ENCODE data around the gene GRIA4.

DNA sequence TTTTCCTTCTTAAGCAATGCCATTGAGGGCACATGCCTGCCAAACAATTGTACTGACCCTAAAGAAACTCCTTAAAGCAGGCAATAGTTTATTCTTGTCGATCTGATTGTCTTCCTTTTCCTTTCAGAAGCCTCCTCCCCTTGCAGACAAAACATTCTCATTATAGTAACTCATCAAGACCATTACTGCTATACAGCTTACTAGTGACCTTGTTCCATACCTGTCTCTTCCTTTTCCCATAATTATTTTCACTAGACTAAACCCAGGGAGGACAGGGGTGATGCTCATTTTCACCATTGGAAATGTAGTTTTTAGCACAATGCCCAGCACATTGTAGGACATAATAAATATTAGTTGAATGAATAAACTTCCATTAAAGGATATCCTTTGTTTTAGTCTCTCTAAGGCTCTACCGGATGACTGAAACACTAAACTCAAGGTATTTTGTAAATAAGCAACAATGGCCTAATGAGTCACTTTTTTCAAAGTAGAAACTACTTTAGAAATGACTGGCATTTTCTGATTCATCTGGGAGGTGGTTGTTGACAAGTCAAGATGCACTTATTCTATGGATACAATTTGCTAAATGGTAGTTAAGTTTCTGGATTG is 421.4 kb downstream of the GRIA4 start:
- TF ChIP-seq POLR2AphosphoS5 (IDR thresholded peaks at IDR 0.05; ENCODE audit: low read depth, low read length) (no peak), TAF1 (IDR thresholded peaks at IDR 0.05; ENCODE audit: low read depth, low read length) (no peak), SPI1 (IDR thresholded peaks at IDR 0.05; ENCODE audit: low read depth, low read length) (no peak), POLR2A (IDR thresholded peaks at IDR 0.05; ENCODE audit: low read depth, low read length) (no peak)
